Stimulated activated effector memory CD8-positive, alpha-beta T cell treated with anti-CD3 and anti-CD28 coated beads, Interleukin-12 subunit alpha, Interleukin-12 subunit beta, amount 100 ng/mL, for 72 hours (primary cell): ENCODE results near the gene SLC16A9.
"Not testable (repeated sequence)": the region's sequence is repeated elsewhere in the genome, so short reads cannot be mapped to it uniquely, and the experiment has no call there.

Experiments used
- ATAC-seq: fragments of 150-1000 bp; cut with Tn5 transposase; 2 replicates; pipeline ENCODE4 v1.10.0; 2021
- DNase-seq, 2 donors: peaks; one replicate each; pipeline ENCODE4 v3.0.0; 2021 to 2022; ENCODE audit warnings: low spot score in 2 of 2
- H3K27ac Mint-ChIP-seq: one replicate; pipeline ENCODE4 v1.8.0; 2022; ENCODE audit warnings: mild to moderate bottlenecking, mixed read lengths
- H3K36me3 Mint-ChIP-seq: one replicate; pipeline ENCODE4 v1.8.0; 2022; ENCODE audit warnings: mild to moderate bottlenecking, mixed read lengths
- H3K4me1 Mint-ChIP-seq: one replicate; pipeline ENCODE4 v1.8.0; 2022; ENCODE audit warnings: mixed read lengths
- H3K4me3 Mint-ChIP-seq: one replicate; pipeline ENCODE4 v1.8.0; 2022; ENCODE audit warnings: mild to moderate bottlenecking, mixed read lengths
- H3K9me3 Mint-ChIP-seq: one replicate; pipeline ENCODE4 v1.8.0; 2022; ENCODE audit warnings: mixed read lengths

SLC16A9 gene, protein sequence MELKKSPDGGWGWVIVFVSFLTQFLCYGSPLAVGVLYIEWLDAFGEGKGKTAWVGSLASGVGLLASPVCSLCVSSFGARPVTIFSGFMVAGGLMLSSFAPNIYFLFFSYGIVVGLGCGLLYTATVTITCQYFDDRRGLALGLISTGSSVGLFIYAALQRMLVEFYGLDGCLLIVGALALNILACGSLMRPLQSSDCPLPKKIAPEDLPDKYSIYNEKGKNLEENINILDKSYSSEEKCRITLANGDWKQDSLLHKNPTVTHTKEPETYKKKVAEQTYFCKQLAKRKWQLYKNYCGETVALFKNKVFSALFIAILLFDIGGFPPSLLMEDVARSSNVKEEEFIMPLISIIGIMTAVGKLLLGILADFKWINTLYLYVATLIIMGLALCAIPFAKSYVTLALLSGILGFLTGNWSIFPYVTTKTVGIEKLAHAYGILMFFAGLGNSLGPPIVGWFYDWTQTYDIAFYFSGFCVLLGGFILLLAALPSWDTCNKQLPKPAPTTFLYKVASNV

DNA sequence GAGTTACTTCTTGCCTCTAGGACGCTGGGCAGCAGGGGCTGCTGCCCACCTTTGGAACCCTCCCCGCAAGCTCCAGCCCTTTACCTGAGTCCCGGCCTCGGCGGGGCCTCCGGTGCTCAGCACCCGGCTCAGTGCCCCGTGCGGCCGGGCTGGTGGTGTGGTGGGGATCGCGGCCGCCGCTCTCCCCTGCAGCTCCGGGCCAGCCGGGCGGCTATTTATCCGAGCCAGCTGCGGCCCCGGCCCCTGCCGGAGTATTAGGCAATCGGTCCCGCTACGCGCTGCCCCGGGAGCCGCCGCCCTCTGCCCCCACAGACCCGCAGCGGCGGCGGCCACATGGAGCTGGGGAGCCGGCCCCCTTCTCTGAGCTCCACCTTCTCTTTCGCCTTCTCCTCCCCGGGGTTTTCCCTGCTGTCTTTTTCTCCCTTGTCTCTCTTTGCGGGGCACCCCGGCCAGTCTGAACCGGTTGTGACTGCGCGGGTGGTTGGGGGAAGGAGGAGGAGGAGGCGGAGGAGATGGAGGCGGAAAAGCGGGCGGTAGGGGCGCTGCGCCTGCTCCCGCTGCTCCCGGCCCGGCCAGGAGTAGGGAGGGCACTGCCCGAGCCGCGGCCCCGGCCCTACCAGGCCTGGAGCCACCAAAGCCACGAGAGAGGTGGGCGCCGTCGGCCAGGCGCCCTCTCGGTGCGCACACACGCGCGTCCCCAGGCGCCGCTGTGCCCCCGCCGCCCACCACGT lies at the start of gene SLC16A9:
TSS of gene SLC16A9 (minus strand) at position 456 of the 731 bp plus-strand sequence. CDS start 25,559 bp downstream, outside the sequence.
- Mint-ChIP-seq H3K36me3 (no peaks in the 10 kb centered on the region), H3K4me1 (no peaks in the 10 kb centered on the region), H3K4me3 (peak within 1 kb of the TSS; percentile 54), H3K9me3 (no peaks in the 10 kb centered on the region), H3K27ac (no peak within 1 kb of the TSS)
- ATAC-seq (peak; percentile 69), DNase-seq (peak; percentile 4 to 58)

DNA sequence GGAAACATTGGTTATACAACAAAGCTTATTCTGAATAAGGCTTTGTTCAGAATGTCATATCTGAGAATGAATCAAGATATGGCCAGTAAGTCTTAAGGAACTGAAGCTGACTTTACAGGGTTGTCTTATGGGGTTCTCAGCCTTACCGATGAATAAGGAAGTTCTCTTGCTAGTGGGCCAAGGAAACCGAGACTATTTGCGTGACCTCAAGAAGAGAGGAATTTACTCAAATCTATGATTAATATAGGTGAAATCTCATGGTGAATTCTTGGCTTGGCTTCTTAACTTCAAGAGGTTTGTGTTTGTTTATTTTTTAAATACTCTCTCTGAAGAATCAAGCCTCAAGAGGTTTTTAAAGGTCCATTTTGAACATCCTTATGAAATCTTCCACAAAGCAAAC lies 48.3 kb upstream of the SLC16A9 start:
- DNase-seq (no peak), ATAC-seq (no peak)
- Mint-ChIP-seq H3K27ac (no peak overlapping the region), H3K9me3 (no peaks in the 10 kb centered on the region), H3K36me3 (no peaks in the 10 kb centered on the region), H3K4me1 (no peaks in the 10 kb centered on the region), H3K4me3 (no peak overlapping the region)

DNA sequence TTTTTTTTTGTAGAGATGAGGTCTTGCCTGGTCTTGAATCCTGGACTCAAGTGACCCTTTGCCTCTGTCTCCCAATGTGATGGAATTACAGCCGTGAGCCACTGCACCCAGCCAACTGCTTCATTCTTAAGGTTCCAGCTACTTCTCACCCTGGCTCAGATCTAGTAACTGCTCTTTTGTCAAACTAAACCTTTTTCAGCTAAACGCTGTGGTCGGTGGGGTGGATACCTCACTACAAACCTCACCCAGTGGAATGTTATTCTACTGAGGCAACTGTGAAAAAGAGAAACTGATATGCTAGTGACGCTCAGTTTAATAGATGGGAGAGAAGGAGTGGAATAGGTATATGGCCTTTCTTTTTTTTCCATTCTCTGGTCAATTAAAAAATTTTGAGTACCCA lies 45.3 kb upstream of the SLC16A9 start:
- ATAC-seq, result no peak
- Mint-ChIP-seq H3K9me3 (no peaks in the 10 kb centered on the region), H3K27ac (no peak overlapping the region)

DNA sequence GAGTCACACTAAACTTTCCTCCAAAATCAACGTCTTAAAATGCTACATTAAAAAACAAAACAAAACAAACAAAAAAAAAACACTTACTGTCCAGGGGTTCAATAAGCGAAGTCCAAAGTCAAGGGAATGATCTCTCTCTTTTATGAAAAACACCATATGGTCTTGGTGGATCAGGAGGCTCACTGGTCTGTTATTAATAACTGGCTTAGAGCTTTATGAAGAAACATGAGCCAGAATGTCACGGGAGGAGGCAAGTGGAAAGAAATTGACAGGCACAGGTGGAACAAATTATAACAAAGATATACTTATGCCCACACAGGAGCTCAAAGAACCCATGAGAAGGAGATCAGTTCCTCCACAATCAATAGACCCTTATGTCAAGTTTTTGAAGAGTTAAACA lies 43.6 kb upstream of the SLC16A9 start, which contains the start of gene MRLN:
TSS of gene MRLN (minus strand) at position 189 of the 400 bp plus-strand sequence.
- Mint-ChIP-seq H3K4me1 (no peaks in the 10 kb centered on the region), H3K4me3 (no peak within 1 kb of the TSS), H3K27ac (no peak within 1 kb of the TSS), H3K36me3 (no peaks in the 10 kb centered on the region), H3K9me3 (no peaks in the 10 kb centered on the region)
- ATAC-seq (no peak), DNase-seq (no peak)

More for the DNA sequence above, 45.3 kb upstream of the SLC16A9 start:
- Mint-ChIP-seq H3K4me3 (no peak overlapping the region), H3K36me3 (no peaks in the 10 kb centered on the region), H3K4me1 (no peaks in the 10 kb centered on the region)
- no peak for DNase-seq

DNA sequence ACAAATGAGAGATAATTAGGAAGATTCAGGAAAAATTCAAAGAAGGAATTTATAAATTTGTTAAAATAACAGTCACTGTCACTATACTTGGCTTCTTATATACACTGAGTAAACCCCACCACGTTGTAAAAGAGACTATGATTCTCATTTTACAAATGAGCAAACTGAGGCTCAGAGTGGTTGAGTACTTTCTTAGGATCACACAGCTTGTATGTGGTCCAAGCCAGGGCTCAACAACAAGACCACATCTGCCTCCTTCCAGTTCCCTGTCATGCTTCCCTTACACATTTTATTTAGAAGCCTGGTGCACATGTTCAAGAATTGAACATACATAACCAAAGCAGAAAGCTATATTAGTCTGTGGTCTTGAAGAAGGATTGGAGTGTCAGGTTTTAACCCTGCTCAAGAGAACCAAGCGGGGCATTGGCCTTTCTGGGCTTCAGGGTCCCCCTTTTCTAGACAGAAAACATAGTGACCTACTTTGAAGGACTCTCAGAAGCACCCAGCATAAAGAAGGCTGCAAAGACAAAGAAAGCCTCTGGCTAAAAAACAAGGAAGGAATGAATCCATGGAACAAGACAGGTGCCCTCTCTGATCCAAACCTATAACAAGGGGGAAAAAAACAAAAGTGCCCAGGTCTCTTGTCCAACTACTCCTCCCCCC lies 42.8 kb upstream of the SLC16A9 start:
- ATAC-seq (no peak), DNase-seq (no peak)
- H3K4me3 Mint-ChIP-seq, result no peak overlapping the region

DNA sequence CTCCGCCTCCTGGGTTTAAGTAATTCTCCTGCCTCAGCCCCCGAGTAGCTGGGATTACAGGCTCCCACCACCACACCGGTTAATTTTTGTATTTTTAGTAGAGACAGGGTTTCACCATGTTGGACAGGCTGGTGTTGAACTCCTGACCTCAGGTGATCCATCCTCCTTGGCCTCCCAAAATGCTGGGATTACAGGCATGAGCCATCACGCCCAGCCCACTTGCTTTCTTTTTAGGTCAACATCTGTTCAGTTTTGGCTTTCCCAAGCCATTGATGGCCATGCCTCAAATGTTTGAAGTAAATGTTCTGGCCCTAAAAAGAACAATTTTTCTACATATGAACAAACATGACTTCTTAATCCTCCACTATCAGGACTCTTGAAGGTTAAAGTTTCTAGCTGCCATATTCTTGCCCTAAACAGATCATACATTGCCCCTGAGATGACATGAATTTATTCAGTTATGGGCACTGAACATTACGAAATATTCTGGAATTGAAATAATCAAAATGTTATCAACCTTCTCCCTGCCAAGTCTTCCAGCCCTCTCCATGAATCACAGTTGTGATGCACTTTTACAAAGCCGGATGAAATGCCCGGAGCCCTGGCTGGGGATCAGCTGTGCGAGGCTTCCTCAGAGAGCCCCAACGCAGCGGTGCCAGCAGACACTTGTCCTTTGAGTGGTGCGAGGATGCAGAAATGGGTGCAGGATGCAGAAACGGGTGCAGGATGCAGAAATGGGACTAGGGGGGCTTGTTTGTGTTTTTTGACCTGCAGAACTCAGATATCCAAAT lies 40.7 kb upstream of the SLC16A9 start:
- Mint-ChIP-seq H3K9me3 (no peaks in the 10 kb centered on the region), H3K4me3 (no peak overlapping the region), H3K27ac (no peak overlapping the region), H3K4me1 (no peaks in the 10 kb centered on the region), H3K36me3 (no peaks in the 10 kb centered on the region)
- ATAC-seq (no peak), DNase-seq (no peak)

More for the DNA sequence above, 42.8 kb upstream of the SLC16A9 start:
- Mint-ChIP-seq H3K9me3 (no peaks in the 10 kb centered on the region), H3K4me1 (no peaks in the 10 kb centered on the region), H3K27ac (no peak overlapping the region), H3K36me3 (no peaks in the 10 kb centered on the region)

DNA sequence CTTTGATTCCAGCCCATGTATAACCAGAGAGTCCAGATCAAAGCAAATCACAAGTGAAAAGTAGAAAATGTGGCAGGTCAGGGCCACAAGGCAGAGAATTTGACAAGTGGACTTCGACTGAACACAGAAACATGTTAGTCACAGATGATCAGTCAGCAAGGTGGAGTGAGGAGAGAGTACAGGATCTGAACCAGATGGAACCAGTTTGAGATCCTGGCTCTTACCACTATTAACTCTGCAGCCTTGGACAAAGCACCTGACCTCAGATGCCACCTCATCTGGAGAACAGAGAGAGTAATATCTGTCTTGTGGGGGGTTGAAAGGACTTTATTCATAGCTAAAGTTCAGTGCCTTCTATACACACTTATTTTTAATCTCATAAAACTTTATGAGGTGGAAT lies 39.2 kb upstream of the SLC16A9 start:
- H3K36me3 Mint-ChIP-seq, result no peaks in the 10 kb centered on the region
- H3K9me3 Mint-ChIP-seq, result no peaks in the 10 kb centered on the region
- H3K4me1 Mint-ChIP-seq, result no peaks in the 10 kb centered on the region
- DNase-seq, result no peak
- no peak overlapping the region for H3K27ac Mint-ChIP-seq
- H3K4me3 Mint-ChIP-seq, result no peak overlapping the region
- no peak for ATAC-seq

DNA sequence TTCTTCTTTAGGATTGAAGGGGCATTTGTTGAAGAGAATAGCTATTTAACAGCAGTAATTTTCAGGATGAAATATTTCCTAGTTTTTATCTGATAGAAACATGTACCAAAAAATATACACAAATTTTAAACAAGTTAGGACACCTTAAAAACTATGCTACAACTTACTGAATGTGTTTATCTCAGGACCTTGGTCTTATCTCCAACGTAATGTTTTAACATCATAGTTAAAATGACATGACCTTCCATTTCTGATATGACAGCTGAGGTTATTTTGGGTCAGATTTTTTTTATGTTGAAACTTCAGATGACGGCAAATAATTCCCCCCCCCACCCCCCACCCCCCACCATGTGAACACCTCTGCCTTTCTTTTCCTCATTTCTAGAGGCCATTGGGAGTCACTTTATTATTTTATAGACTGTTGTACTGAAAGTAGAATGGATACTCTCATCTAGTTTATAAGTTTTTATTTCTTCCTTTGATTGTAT lies 35.6 kb upstream of the SLC16A9 start:
- H3K36me3 Mint-ChIP-seq, result no peaks in the 10 kb centered on the region
- H3K27ac Mint-ChIP-seq, result no peak overlapping the region
- ATAC-seq, result no peak
- H3K4me1 Mint-ChIP-seq, result no peaks in the 10 kb centered on the region
- DNase-seq, result no peak
- H3K9me3 Mint-ChIP-seq, result no peaks in the 10 kb centered on the region
- no peak overlapping the region for H3K4me3 Mint-ChIP-seq

DNA sequence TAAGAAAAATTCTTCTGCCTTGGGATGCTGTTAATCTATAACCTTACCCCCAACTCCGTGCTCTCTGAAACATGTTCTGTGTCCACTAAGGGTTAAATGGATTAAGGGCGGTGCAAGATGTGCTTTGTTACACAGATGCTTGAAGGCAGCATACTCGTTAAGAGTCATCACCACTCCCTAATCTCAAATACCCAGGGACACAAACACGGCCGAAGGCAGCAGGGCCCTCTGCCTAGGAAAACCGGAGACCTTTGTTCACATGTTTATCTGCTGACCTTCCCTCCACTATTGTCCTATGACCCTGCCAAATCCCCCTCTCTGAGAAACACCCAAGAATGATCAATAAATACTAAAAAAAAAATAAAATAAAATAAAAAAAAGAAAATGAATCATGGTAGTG lies 35.1 kb upstream of the SLC16A9 start:
- H3K9me3 Mint-ChIP-seq, H3K27ac Mint-ChIP-seq, H3K4me3 Mint-ChIP-seq, DNase-seq, ATAC-seq, H3K36me3 Mint-ChIP-seq, H3K4me1 Mint-ChIP-seq: not testable (repeated sequence)

DNA sequence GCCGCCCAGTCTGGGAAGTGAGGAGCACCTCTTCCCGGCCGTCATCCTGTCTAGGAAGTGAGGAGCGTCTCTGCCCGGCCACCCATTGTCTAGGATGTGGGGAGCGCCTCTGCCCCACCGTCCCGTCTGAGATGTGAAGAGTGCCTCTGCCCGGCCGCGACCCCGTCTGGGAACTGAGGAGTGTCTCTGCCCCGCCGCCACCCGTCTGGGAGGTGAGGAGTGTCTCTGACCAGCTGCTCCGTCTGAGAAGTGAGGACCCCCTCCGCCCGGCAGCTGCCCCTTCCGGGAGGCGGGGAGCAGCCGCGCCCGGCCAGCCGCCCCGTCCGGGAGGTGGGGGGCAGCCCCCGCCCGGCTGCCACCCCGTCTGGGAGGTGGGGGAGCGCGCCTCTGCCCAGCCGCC lies 34.5 kb upstream of the SLC16A9 start:
- not testable (repeated sequence) for H3K4me1 Mint-ChIP-seq

DNA sequence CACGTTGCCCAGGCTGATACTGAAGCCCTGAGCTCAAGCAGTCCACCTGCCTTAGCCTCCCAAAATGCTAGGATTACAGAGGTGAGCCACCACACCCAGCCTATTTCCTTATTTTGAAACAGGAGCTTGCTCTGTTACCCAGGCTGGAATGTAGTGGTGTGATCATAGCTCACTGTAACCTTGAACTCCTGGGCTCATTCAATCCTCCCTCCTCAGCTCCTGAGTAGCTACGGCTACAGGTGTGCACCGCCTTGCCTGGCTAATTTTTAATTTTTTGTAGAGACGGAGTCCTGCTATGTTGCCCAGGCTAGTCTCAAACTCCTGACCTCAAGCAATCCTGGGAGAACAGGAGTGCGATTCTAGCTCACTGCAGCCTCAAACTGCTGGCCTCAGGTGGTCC lies 31.9 kb upstream of the SLC16A9 start:
- no peaks in the 10 kb centered on the region for H3K9me3 Mint-ChIP-seq
- H3K36me3 Mint-ChIP-seq, result no peaks in the 10 kb centered on the region
- no peak overlapping the region for H3K27ac Mint-ChIP-seq
- H3K4me3 Mint-ChIP-seq, result no peak overlapping the region
- no peaks in the 10 kb centered on the region for H3K4me1 Mint-ChIP-seq
- ATAC-seq, result no peak
- DNase-seq, result no peak

More for the DNA sequence above, 34.5 kb upstream of the SLC16A9 start:
- not testable (repeated sequence) for H3K27ac Mint-ChIP-seq, ATAC-seq, DNase-seq, H3K9me3 Mint-ChIP-seq, H3K4me3 Mint-ChIP-seq, H3K36me3 Mint-ChIP-seq

DNA sequence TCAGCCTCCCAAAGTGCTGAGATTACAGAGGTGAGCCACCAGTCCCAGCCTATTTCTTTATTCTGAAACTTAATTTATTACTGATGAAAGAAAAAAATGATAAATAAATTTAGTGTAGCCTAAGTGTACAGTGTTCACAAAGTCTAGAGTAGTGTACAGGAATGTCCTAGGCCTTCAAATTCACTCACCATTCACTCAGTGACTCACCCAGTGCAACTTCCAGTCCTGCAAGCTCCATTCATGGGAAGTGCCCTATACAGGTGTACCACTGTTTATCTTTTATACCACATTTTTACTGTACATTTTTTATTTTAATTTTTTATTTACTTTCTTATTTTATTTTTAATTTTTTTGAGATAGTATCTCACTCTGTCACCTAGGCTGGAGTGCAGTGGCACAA lies 31.4 kb upstream of the SLC16A9 start:
- Mint-ChIP-seq H3K4me1 (no peaks in the 10 kb centered on the region), H3K27ac (no peak overlapping the region), H3K36me3 (no peaks in the 10 kb centered on the region), H3K9me3 (no peaks in the 10 kb centered on the region), H3K4me3 (no peak overlapping the region)
- ATAC-seq (no peak), DNase-seq (no peak)

DNA sequence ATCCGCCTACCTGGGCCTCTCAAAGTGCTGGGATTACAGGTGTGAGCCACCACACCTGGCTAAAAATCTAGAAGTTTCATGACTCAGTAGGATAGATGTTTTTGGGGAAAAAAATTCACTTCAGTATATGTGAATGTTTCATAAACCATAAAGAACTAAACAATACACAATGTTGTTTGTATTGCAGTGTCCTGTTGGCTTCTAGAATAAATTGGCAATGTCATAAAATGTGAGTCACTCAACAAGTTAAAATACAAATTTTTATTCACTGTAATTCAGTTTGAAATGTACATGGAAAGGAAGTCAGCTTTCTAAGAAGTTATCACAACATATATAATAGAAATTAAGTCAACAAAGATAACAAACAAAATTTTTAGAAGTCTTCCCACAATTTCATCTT lies 27.1 kb upstream of the SLC16A9 start:
- no peak for DNase-seq
- Mint-ChIP-seq H3K9me3 (no peaks in the 10 kb centered on the region), H3K4me1 (peaks cover 9% of the 10 kb centered on the region), H3K36me3 (no peaks in the 10 kb centered on the region), H3K27ac (no peak overlapping the region), H3K4me3 (no peak overlapping the region)
- ATAC-seq, result no peak

DNA sequence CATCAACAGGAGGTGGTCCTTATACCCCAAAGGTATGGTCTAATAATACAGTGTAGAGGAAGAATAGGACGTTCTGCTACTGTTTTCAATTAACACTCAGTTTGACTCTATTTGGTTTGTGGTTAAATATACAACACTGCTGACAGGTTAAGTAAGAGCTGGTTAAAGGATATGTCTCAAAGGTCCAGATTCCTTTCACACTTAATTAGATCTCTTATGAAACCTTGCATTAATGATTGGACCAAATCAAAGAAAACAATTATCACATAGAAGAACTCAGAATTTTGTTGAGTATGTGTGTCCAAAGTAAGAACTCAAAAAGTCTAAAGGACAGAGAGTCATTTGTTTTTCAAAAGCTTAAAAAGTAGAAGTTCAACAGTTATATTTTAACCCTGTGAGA lies 25.6 kb upstream of the SLC16A9 start:
- Mint-ChIP-seq H3K4me3 (no peak overlapping the region), H3K9me3 (no peaks in the 10 kb centered on the region), H3K27ac (no peak overlapping the region), H3K36me3 (no peaks in the 10 kb centered on the region), H3K4me1 (peaks cover 9% of the 10 kb centered on the region)
- no peak for ATAC-seq
- DNase-seq, result no peak
